ENCODE measurements around the gene DNAJC5. TPM values are rescaled to one million over a fixed set of nuclear protein-coding genes. Genes with fewer than 3 reads are reported as not detected.

Gene DNAJC5
- total and polyA plus RNA-seq, 2 of the 8 experiments (the other 6 are each of a cell fraction or from before 2014, with no cell fraction given): 19.2 to 31.2 TPM

DNA sequence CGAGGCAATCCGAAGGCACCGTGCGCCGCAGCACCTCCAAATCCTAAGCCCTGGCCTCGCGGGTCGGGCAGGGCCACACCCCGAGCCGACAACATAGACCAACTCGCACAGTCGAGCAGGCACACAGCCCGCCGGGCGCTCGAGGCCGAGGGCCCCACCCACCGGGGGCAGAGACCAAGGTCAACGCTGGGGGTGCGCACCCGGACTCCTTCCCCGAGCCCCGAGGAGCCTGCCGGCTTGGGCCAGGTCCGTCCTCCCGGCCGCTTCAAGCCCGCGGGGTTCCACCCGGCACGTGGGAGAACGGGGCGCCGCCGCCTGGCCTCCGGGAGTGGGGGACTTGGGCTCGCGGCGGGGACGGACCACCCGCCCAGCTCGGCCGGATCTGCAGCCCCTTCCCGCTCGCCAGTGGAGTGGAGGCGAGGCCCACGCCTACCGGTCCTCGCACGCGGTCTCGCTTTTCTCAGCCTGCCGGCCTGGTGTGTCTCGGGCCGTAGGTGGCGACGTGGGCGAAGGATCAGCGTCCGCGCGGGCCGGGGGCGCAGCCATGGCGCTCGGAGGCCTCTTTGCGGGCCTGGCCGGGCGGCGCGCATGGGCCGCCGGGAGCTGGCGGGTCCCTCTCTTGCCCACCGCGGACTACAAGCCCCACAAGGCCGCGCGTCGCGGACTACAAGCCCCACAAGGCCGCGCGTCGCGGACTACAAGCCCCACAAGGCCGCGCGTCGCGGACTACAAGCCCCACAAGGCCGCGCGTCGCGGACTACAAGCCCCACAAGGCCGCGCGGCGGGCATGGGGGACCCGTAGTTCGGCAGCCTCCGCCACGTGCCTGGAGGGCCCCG, 61.1 kb downstream of the DNAJC5 start, which contains the start of gene UCKL1 (continued):
- TF ChIP-seq TAF1 (IDR thresholded peaks at IDR 0.05; ENCODE audit: low read depth, low read length): 0 out of 2 replicates have a peak, but pooled peaks have one; percentile 58
- no peak for TF ChIP-seq CTBP2 (IDR thresholded peaks at IDR 0.05; ENCODE audit: borderline replicate concordance, insufficient read depth, insufficient read length, low read length)
- no peak for TF ChIP-seq BRCA1 (IDR thresholded peaks at IDR 0.05; ENCODE audit: low read depth, low read length)
- 0 out of 2 replicates have a peak, but pooled peaks have one; percentile 11 for TF ChIP-seq NRF1 (IDR thresholded peaks at IDR 0.05; ENCODE audit: low read depth, low read length)

Data from H1 (cell line).